Transverse colon (tissue), 4 donors: ENCODE data around the gene PTPRN2. TPM values are rescaled to one million over a fixed set of nuclear protein-coding genes. Genes with fewer than 3 reads are reported as not detected.
"Not testable (repeated sequence)": the region's sequence is repeated elsewhere in the genome, so short reads cannot be mapped to it uniquely, and the experiment has no call there.

ENCODE experiments used
- DNase-seq: peaks from one replicate; pipeline ENCODE4 v3.0.0-alpha.2; 2019
- H3K27ac ChIP-seq, 4 donors: fragments of 200-600 bp; sonication (generic); 2 replicates each; pipeline ENCODE4 v1.5.1; 2016 to 2018; ENCODE audit warnings: inconsistent platforms in 4 of 4
- H3K27me3 ChIP-seq: fragments of 200-600 bp; sonication (generic); 2 replicates; pipeline ENCODE4 v1.5.1; 2017; ENCODE audit warnings: inconsistent platforms
- H3K36me3 ChIP-seq, 4 donors: fragments of 200-600 bp; sonication (generic); 2 replicates each; pipeline ENCODE4 v1.5.1; 2017 to 2019; ENCODE audit warnings: inconsistent platforms in 4 of 4
- H3K4me1 ChIP-seq, 4 donors: fragments of 200-600 bp; sonication (generic); 2 replicates each; pipeline ENCODE4 v1.5.1; 2017 to 2020; ENCODE audit warnings: inconsistent platforms in 4 of 4
- H3K4me3 ChIP-seq, 4 donors: fragments of 200-600 bp; sonication (generic); 1 replicate in 1 of 4; 2 replicates in 3 of 4; pipeline versions ENCODE4 v1.5.1 to v1.6.1; 2017 to 2019; ENCODE audit warnings: inconsistent platforms in 4 of 4
- H3K9me3 ChIP-seq, 2 donors: fragments of 200-600 bp; sonication (generic); 2 replicates each; pipeline ENCODE4 v1.5.1; 2017 to 2019; ENCODE audit warnings: inconsistent platforms in 2 of 2
- EP300 ChIP-seq: sonication (generic); formaldehyde crosslinking; IDR thresholded peaks from one replicate; pipeline ENCODE4 v1.6.1; 2017; ENCODE audit warnings: antibody characterized with exemption, low read depth
- POLR2A ChIP-seq: fragments of 450-650 bp; IDR thresholded peaks from one replicate; pipeline ENCODE4 v1.6.1; 2016; ENCODE audit warnings: antibody characterized with exemption, mild to moderate bottlenecking, moderate library complexity
- POLR2AphosphoS5 ChIP-seq, 3 donors: sonication (generic); formaldehyde crosslinking; IDR thresholded peaks; one replicate each; pipeline ENCODE4 v1.6.1; 2016; ENCODE audit warnings: antibody characterized with exemption in 3 of 3
- WGBS, 2 donors: methylation state at CpG; one replicate each; pipeline ENCODE4 v1.1.5; 2018; ENCODE audit warnings: low coverage in 1 of 2; 5-methylcytosine and 5-hydroxymethylcytosine counted together
- in situ Hi-C, 4 donors: fragments of 200-750 bp; cut with MboI; loops; one replicate each; pipeline versions ENCODE4 v1.15.0 to v1.15.1; 2017; ENCODE audit warnings: low sequenced_read_pairs in 3 of 4, low pct_ligation_motif_present in 1 of 4, low pct_unique_long_range_greater_than_20kb in 1 of 4
- intact Hi-C: fragments of 100-400 bp; cut with DNase I; formaldehyde crosslinking; loops from one replicate; pipeline ENCODE4 v1.15.1; 2023; ENCODE audit warnings: low total_unique reads
- total RNA-seq, 4 donors: library from RNA; depleted of rRNA; stranded (reverse); fragments of >200 nt; gene quantifications; one replicate each; pipeline ENCODE4 v1.1.0, GENCODE V29; 2016
- TF ChIP-seq, protein P1 (sequence below), 5 experiments: fragments of 200-600 bp in 3 of 5; fragments of 450-650 bp in 2 of 5; sonication (generic) in 3 of 5; IDR thresholded peaks; 1 replicate in 2 of 5; 2 replicates in 3 of 5; pipeline ENCODE4 v1.5.1; 2016 to 2017; ENCODE audit warnings: antibody characterized with exemption in 5 of 5, inconsistent platforms in 3 of 5, mild to moderate bottlenecking in 2 of 5, moderate library complexity in 1 of 5

PTPRN2 gene
- total RNA-seq, 4 donors from 2014 or later: 15.4 to 31.1 (median 21.8) TPM

DNA sequence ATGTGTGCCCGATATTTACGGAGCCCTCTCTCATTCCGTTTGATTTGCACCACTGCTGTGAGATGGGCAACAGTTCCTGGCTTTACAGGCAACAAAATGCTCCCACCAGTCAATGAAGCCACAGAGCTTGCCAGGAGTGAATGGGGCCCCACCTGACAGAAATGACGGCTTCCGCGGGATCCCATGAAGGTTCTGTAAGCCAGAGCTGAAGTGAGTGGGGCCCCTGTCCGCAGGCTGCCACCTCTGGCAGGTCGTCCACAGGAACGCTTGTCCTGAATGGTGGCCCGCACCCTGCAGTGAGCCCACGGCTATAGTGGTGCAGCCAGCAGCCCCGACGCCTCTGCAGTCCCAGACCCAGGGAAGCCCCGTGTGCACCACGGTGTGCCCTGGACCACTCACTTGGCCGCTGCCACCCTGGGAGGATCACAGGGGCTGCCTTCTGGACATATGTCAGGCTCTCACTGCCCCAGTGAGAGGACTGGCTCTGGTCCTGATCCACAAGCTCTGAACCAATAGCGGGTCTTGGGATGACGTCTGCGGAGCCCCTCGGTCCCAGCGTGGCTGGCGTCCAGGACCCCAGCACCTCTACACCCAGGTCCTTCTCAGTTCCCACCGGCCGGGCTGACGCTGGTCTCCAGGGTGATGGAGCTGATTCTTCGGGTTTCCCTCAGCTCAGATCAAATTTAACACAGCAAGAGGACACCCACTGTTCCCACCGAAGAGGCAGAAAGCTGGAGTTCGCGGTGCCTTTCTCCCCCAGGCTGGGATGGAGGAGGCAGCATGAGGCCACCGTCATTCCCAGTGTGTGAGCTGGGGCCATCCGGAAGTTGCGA lies 738.9 kb downstream of the PTPRN2 start:
- Histone ChIP-seq H3K4me3 (no peak overlapping the region), H3K27me3 (peaks cover 2% of the 10 kb centered on the region), H3K36me3 (no peaks in the 10 kb centered on the region), H3K9me3 (no peaks in the 10 kb centered on the region), H3K27ac (no peak overlapping the region), H3K4me1 (peaks cover 0 to 8% (median 4%) of the 10 kb centered on the region in 4 donors)
- TF ChIP-seq EP300 (no peak), POLR2AphosphoS5 (IDR thresholded peaks at IDR 0.05) (no peak), POLR2A (no peak)
- TF ChIP-seq, protein P1, sequence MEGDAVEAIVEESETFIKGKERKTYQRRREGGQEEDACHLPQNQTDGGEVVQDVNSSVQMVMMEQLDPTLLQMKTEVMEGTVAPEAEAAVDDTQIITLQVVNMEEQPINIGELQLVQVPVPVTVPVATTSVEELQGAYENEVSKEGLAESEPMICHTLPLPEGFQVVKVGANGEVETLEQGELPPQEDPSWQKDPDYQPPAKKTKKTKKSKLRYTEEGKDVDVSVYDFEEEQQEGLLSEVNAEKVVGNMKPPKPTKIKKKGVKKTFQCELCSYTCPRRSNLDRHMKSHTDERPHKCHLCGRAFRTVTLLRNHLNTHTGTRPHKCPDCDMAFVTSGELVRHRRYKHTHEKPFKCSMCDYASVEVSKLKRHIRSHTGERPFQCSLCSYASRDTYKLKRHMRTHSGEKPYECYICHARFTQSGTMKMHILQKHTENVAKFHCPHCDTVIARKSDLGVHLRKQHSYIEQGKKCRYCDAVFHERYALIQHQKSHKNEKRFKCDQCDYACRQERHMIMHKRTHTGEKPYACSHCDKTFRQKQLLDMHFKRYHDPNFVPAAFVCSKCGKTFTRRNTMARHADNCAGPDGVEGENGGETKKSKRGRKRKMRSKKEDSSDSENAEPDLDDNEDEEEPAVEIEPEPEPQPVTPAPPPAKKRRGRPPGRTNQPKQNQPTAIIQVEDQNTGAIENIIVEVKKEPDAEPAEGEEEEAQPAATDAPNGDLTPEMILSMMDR (IDR thresholded peaks at IDR 0.05): no peak
- intact Hi-C loops: no loop called here
- no peak for DNase-seq
- WGBS, 2 donors: 80 to 87% methylated on average over 1 to 23 of the region's 32 CpGs
- in situ Hi-C loops: no loop called here

DNA sequence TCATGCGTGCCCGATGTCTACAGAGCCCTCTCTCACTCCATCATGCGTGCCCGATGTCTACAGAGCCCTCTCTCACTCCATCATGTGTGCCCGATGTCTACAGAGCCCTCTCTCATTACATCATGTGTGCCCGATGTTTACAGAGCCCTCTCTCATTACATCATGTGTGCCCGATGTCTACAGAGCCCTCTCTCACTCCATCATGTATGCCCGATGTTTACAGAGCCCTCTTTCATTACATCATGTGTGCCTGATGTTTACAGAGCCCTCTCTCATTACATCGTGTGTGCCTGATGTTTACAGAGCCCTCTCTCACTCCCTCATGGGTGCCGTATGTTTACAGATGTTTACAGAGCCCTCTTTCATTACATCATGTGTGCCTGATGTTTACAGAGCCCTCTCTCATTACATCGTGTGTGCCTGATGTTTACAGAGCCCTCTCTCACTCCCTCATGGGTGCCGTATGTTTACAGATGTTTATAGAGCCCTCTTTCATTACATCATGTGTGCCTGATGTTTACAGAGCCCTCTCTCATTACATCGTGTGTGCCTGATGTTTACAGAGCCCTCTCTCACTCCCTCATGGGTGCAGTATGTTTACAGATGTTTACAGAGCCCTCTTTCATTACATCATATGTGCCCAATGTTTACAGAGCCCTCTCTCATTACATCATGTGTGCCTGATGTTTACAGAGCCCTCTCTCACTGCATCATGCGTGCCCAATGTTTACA lies 739.7 kb downstream of the PTPRN2 start:
- H3K4me1 ChIP-seq, H3K27ac ChIP-seq, H3K36me3 ChIP-seq, H3K9me3 ChIP-seq, intact Hi-C loops, DNase-seq, H3K4me3 ChIP-seq, H3K27me3 ChIP-seq, in situ Hi-C loops: not testable (repeated sequence)
- 67 to 74% methylated on average over 10 to 14 of the region's 14 CpGs for WGBS, 2 donors

DNA sequence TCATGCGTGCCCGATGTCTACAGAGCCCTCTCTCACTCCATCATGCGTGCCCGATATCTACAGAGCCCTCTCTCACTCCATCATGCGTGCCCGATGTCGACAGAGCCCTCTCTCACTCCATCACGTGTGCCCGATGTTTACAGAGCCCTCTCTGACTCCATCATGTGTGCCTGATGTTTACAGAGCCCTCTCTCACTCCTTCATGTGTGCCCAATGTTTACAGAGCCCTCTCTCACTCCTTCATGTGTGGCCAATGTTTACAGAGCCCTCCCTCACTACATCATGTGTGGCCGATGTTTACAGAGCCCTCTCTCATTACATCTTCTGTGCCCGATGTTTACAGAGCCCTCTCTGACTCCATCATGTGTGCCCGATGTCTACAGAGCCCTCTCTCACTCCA lies 740.9 kb downstream of the PTPRN2 start:
- H3K27ac ChIP-seq, intact Hi-C loops, DNase-seq, H3K27me3 ChIP-seq, H3K4me3 ChIP-seq, H3K36me3 ChIP-seq, H3K9me3 ChIP-seq, in situ Hi-C loops, H3K4me1 ChIP-seq: not testable (repeated sequence)
- 77 to 78% methylated on average over 7 to 12 of the region's 12 CpGs for WGBS, 2 donors

DNA sequence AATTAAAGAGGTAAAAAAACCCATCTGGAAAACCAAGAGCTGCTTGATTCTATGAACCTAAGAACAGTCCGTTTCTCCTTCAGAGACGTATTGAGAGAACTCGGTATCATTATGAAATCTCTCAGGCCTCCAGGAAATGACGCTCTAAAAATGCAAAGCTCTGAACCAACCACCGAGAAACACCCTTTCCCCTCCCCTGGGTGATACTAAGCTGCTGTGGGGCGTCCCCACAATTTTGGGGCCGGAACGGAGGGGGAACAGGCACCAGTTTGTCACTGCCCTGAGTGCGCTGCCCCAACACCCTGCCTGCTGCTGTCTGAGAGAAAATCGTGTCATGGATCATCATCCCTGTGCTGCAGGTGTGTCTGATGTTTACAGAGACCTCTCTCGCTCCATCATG lies 741.4 kb downstream of the PTPRN2 start:
- no peak overlapping the region for H3K4me3 ChIP-seq
- no peaks in the 10 kb centered on the region for H3K36me3 ChIP-seq
- whole genome bisulfite sequencing, 2 donors: 82 to 90% methylated on average over 3 to 11 of the region's 11 CpGs
- H3K27ac ChIP-seq: no peak overlapping the region
- TF ChIP-seq POLR2AphosphoS5 (IDR thresholded peaks at IDR 0.05) (no peak), EP300 (no peak), POLR2A (no peak)
- TF ChIP-seq, protein P1 (IDR thresholded peaks at IDR 0.05): no peak
- peaks cover 0 to under 1% (median under 1%) of the 10 kb centered on the region in 4 donors for H3K4me1 ChIP-seq
- in situ Hi-C loops: no loop called here
- peaks cover 8% of the 10 kb centered on the region for H3K27me3 ChIP-seq
- DNase-seq: no peak
- intact Hi-C loops: no loop called here
- H3K9me3 ChIP-seq: no peaks in the 10 kb centered on the region

DNA sequence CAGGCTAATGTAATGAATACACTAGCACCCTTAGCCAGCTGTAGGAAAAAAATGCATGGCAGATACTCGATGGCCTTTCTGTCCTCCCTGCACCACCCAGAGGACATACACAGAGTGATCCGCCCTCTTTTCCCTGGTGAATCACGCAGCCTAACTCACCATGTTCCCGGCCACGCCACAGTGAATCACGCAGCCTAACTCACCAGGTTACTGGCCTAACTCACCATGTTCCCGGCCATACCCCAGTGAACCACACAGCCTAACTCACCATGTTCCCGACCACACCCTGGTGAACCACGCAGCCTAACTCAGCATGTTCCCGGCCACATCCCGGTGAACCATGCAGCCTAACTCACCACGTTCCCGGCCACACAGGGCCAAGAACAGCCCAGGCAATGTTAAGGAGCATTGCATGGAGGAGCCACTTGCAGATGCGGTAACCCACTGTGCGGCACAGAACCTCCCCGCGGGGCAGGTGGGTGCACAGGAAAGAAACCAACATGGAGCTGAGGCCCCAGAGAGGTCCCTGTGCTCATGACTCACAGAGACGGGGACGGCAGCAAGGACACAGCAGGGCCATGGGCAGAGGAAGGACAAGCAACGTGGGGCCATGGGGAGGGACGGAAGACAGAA lies 742.3 kb downstream of the PTPRN2 start:
- Histone ChIP-seq H3K27ac (no peak overlapping the region), H3K4me3 (no peak overlapping the region), H3K9me3 (no peaks in the 10 kb centered on the region), H3K4me1 (no peaks in the 10 kb centered on the region), H3K27me3 (peaks cover 8% of the 10 kb centered on the region), H3K36me3 (no peaks in the 10 kb centered on the region)
- no peak for DNase-seq
- TF ChIP-seq POLR2AphosphoS5 (IDR thresholded peaks at IDR 0.05) (no peak), EP300 (no peak), POLR2A (no peak)
- TF ChIP-seq, protein P1 (IDR thresholded peaks at IDR 0.05): no peak
- intact Hi-C loops: no loop called here
- in situ Hi-C loops: no loop called here
- 74 to 94% methylated on average over 7 to 21 of the region's 21 CpGs for WGBS, 2 donors
